Activated CD8-positive, alpha-beta memory T cell treated with anti-CD3 and anti-CD28 coated beads, Interleukin-2, amount 50 U/mL, for 24 hours (primary cell): Measurements from ENCODE around the gene CYTH3.

Experiments used
- DNase-seq: peaks from one replicate; pipeline ENCODE4 v3.0.0-alpha.2; 2020; ENCODE audit errors: extremely low read depth

Gene CYTH3

DNA sequence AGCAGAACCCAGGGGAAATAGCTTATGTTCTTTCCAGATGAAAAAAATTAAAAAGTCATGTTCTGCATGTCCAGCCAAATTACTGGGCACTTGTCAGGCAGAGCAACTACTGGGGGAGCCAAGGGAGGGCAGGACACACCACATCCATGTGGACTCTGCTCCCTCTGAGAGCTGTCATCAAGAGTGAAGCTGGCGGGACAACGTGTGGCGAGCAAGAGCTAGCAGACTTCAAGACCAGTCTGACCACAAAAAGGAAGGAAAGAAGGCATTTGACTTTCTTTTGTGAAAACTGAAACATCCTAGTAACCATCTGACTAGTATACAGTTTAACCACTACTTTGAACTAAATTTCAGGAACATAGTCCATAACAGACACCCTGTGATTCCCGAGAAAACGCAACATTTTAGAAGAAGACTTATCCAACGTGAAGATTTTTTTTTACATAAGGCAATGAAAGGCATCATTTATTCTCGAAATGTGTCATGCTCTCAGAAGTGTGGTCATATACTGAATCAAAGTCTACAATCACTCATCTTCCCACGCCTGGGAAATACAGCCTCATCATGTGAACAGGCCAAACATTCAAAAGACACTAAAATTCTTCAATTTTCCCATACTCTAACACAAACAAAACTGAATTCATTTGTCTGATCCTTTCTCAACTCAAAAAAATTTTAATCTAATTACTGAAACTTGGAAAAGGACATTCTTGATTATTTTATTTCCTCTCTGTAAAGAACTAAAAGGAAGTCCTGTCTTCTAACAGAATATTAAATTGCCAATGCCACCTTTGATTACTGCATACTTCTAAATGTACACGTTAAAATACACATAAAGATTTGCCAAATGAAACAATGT is 15.5 kb downstream of the CYTH3 start:
- no peak for DNase-seq

GRCh38 chr7:6256109-6256483 is 16.3 kb downstream of the CYTH3 start:
- DNase-seq = no peak

GRCh38 chr7:6254866-6255265 is 17.6 kb downstream of the CYTH3 start:
- DNase-seq = no peak

- no peak for DNase-seq
These were observed 19.7 kb downstream of the CYTH3 start for GRCh38 chr7:6252748-6253147.

GRCh38 chr7:6252341-6252746 is 20.1 kb downstream of the CYTH3 start:
- DNase-seq = no peak

DNA sequence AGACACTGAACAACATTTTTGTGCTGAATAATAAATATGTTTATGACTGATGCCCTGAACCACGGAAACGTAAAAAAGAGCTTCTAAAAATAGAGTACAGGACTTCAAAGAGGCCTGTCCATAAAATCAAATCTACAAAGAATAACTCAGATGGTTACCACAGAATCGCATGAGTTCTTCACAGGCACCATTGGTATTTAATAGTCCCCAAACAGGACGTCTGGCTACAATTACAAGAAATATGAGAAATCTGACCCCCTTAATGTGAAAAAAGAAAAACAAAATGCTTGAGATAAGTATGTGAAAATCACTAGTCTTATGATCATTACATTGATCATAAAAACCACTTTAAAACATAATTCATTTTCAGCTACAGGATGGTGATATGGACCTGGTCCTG is 20.8 kb downstream of the CYTH3 start:
- DNase-seq = no peak

- no peak for DNase-seq
These were observed 22.0 kb downstream of the CYTH3 start for GRCh38 chr7:6250364-6250833.

DNA sequence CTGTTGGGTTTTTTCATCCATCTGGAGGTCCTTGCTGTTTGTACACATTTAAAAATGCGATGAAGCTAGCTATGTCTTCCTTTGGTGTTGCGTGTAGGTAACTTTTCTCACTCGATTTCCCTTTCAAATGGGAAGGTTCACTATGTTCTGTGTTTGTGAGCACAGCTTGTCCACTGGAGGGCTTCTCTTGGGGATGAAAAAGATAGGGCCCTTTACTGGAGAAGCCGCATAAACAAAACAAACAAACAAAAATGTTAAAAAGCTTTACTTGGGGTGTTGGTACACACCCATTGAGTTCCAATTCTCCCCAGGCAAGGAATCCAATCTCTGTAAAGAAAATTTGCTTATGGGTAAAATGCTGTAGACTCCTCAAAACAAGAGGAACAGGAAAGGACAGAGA is 23.4 kb downstream of the CYTH3 start:
- no peak for DNase-seq

GRCh38 chr7:6248581-6248980 is 23.8 kb downstream of the CYTH3 start:
- DNase-seq = no peak

DNA sequence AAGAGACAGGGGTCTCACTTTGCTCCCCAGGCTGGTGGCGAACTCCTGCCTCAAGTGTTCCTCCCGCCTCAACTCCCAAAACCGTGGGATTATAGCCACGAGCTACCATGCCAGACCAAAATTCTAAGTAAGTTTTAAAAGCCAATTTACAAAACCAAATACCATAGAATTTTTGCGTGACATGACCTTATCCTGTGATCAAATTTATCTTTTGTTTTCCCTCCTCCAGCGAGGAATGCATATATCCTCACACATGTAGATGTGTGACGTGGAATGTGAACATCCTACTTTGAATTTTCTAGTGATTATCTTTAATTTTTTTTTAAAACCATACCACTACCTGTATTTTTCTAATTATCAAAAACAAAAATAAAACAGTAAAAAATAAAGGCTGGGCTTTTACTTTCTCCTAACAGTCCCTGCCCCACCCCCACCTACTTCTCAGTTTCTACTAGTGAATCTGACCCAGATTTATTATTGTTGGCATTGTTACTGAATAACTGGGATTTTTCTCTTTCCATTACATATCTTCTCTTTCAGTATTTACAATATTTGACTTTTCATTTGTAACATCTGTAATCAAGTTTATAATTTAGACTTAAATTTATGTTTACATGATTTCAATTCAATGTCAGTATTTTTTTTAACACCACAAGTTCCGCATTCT is 26.0 kb downstream of the CYTH3 start:
- DNase-seq = no peak

DNA sequence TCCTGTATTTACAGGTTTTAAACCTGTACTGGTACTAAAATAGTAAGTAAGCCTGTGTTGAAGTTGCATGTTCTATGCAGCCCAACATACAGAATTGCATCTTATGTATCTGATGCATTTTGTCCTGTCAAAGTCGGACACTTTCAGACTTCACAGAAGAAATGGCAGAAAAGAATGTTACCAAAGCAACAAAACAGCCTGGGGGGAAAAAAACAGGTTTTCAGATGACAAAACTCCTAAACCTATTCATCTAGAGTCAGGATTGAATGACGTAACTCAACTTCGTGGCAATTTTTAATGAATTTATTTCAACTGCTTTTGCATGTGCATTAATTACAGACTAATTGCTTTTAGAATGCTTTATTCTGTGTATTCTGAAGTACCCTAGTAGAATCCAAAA is 28.4 kb downstream of the CYTH3 start:
- DNase-seq = no peak

DNA sequence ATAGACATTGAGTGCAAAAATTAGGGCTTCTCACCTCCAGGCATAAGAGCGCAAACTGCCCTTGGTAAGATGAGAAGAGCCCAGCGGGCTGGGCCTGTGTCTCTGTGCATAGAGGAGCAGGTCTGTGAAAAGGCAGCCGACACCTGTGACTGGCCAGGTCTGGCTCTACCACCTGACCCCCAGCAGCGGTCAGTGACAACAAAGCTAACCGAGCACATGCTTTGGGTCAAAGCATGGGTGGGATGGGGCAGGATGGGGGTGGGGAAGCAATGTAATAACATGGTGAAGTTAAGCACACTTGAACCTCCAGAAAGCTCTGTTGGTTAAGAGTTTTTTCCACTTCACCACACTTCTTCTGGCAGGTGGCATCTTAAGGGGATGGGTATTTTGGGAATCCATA is 29.3 kb downstream of the CYTH3 start:
- DNase-seq = no peak

GRCh38 chr7:6242561-6242960 is 29.9 kb downstream of the CYTH3 start:
- no peak for DNase-seq

DNA sequence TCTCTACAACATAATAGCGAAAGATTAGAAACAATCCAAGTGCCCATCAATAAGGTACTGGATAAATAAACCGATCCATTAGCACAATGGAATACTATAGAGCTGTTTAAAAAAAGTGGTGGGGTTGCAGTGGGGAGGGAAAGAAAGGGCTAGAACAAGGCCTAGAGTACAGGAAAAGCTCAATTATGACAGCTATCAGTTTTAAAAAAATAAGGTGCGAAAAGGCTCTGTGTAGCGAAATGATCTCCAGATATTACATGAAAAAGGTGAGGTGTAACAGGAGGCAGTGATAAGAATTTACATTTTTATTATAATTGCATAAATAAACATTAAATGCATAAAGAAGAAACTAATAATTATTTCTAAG is 30.8 kb downstream of the CYTH3 start:
- no peak for DNase-seq

DNA sequence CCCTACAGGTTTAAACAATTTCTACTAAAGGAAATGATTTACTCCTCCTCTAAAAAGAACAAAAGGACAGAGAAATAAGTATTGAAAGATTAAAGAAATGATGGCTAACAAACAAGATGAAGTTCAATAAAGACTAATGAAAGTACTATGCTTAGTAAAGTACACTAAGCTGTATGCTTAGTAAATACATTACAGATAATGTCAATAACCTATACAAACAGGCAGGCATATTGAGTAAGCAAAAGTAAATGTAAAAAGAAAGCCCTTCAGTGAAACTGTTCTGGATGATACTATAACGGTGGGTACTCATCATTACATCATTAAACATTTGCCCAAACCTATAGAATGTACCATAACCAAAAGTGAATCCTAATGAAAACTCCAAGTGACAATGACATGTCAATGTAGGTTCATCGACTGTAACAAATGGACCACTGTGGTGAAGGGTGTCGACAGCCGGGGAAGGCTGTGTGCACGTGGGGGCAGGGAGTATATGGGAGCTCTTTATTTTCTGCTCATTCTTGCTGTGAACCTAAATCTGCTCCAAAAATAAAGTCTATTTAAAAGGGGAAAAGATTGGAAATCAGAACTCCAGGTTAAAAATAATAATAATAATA is 34.0 kb downstream of the CYTH3 start:
- DNase-seq = no peak

DNA sequence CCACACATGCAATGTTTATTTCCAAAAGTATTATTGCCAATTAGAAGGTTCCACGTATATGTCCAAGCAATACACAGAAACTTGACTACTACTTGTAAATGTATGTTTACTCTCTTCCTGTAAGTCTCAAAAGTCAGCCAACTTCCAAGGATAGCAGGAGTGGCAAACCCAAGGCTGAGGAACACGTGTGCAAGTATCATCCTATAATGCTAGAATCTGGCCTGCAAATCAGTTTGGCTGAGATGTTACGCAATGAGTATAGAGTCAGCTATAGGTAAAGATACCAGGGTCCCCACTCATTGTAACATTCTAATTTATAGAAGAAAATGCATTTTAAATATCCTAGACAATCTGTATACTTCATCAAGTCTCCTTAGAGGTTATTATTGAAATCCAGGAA is 34.7 kb downstream of the CYTH3 start:
- DNase-seq = no peak

- DNase-seq = no peak
These were observed 35.4 kb downstream of the CYTH3 start for GRCh38 chr7:6237011-6237410.

GRCh38 chr7:6235029-6235871 is 37.2 kb downstream of the CYTH3 start:
- no peak for DNase-seq

GRCh38 chr7:6234384-6234783 is 38.0 kb downstream of the CYTH3 start:
- no peak for DNase-seq

- no peak for DNase-seq
These were observed 39.9 kb downstream of the CYTH3 start for GRCh38 chr7:6232534-6232933.

DNA sequence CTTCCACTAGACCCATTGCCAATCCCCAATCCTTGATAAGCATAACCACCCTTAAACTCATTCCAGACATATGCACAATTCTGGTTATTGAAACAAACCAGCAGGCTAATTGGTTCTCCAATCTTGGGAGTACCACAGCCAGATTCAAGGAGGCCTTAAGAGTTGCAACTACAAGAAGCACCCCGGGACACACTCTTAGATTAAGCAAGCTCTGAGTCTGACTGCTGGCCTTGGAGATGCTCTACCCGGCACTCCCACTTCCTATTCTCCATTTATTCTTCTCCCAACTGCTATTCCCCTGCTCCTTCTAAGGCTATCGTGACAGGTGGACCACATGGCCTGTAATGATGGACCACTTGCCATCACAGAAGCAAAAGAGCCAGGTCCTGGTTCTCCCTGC is 40.3 kb downstream of the CYTH3 start:
- DNase-seq = no peak

DNA sequence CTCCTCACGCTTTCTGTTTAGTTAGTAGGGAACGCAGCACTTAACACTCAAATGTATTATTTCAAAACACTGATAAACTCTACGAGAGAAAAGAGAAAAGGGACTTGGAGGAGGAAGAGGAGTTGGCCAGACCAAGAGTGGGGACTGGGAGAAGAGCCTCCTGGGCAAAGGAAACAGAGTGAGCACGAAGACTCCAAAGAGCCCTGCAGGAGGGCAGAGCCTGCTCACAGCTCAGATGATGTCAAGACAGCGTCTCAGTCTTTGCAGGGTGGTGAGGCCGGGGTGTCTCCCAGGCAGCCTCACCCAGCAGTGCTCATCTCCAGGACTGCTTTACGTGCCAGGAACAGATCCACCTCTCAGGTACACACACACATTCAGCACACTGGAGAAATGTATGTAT is 41.2 kb downstream of the CYTH3 start:
- DNase-seq = no peak
